Measurements from ENCODE around the gene TMPRSS3.

TMPRSS3 gene

DNA sequence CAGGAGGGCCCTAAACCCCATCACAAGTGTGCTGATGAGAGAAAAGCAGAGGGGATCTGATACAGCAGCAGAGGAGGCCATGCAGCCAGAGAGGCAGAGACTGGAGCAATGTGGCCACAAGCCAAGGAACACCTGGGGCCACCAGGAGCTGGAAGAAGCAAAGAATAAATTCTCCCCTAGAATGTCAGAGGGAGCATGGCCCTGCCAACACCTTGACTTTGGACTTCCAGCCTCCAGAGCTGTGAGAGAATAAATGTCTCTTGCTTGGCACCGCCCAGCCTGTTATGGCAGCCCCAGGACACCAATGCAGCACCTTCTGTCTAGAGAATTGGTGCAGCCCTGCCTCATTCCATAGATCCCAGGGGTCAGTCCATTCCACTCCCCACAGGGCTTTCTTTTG lies 33.2 kb upstream of the TMPRSS3 start:
- DNase-seq (ENCODE audit: low read depth): no peak
- TF ChIP-seq, protein P1, sequence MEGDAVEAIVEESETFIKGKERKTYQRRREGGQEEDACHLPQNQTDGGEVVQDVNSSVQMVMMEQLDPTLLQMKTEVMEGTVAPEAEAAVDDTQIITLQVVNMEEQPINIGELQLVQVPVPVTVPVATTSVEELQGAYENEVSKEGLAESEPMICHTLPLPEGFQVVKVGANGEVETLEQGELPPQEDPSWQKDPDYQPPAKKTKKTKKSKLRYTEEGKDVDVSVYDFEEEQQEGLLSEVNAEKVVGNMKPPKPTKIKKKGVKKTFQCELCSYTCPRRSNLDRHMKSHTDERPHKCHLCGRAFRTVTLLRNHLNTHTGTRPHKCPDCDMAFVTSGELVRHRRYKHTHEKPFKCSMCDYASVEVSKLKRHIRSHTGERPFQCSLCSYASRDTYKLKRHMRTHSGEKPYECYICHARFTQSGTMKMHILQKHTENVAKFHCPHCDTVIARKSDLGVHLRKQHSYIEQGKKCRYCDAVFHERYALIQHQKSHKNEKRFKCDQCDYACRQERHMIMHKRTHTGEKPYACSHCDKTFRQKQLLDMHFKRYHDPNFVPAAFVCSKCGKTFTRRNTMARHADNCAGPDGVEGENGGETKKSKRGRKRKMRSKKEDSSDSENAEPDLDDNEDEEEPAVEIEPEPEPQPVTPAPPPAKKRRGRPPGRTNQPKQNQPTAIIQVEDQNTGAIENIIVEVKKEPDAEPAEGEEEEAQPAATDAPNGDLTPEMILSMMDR (conservative IDR thresholded peaks at IDR 0.05; ENCODE audit: low read length): no peak
- H3K4me3 ChIP-seq (ENCODE audit: low read length): no peak overlapping the region

DNA sequence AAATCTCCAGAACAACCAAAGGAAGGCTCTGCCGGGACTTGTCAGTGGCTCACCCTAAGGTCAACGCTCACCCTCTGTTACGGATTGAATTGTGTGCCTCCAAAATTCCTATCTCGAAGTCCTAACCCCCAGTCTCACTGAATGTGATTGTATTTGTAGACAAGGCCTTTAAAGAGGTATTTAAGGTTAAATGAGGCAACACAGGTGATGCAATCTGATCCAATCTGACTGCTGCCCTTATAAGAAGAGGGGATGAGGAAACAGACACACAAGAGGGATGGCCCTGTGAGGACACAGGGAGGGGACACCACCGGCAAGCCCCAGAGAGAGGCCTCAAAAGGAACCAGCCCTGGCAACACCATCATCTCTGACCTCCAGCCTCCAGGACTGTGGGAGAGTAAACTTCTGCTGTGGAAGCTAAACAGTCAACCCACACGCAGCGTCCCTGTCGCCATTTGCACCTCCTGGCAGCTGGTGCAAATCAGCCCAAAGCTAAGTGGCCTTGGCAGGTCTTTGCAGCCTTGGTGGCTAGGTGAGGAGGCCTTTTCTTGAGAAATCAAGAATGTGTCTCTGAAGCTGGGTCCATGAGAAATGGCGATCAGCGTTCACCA lies 32.1 kb upstream of the TMPRSS3 start:
- no peak overlapping the region for H3K4me3 ChIP-seq (ENCODE audit: low read length)
- TF ChIP-seq, protein P1 (conservative IDR thresholded peaks at IDR 0.05; ENCODE audit: low read length): no peak
- DNase-seq (ENCODE audit: low read depth): no peak

DNA sequence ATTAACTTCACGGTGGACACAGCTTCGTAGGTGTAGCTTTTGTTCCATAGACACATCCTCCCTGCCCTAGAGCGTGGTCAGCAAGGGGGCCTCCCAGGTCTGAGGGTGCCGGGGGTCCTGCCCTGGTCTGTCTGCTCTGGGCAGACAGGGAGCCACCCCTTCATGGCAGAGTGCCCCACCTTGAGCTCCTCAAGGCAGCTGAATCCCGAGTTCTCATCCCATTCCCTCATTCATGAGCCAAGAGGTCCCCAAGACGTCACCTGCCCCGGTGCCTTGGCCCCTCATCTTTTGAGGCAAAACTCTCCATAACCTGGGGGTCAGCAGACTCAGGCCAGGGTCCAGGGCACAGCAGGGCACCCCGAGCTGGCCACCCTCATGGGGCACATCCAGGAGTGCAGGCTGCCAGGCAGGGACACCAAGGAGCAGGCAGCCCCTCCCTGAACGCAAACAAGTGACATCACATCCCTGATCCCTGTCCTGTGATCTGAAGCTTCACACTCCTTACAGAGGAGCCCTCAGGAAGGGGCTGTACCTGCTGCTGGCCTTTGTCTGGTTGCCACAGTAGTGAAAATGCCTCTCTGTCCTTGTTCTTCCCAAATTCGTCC lies 31.1 kb upstream of the TMPRSS3 start:
- no peak for DNase-seq (ENCODE audit: low read depth)
- no peak overlapping the region for H3K4me3 ChIP-seq (ENCODE audit: low read length)
- TF ChIP-seq, protein P1 (conservative IDR thresholded peaks at IDR 0.05; ENCODE audit: low read length): no peak

DNA sequence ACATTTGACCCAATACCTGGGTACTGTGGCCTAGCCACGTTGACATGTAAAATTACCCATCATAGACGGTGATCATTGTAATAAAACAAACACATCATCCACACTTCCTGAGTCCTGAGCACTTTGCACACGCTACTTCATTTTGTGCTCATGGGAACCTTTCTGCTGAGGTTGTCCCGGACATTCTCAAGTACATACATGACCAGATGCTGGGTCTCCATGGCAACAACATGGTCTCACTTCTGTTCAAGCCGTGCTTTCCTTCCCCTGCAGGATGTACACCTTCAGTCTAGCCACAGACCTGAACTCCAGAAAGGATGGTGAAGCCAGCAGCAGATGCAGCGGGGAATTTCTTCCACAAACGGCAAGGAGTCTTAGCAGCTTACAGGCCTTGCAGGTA lies 30.6 kb upstream of the TMPRSS3 start:
- DNase-seq (ENCODE audit: low read depth): no peak
- no peak overlapping the region for H3K4me3 ChIP-seq (ENCODE audit: low read length)
- TF ChIP-seq, protein P1 (conservative IDR thresholded peaks at IDR 0.05; ENCODE audit: low read length): no peak

DNA sequence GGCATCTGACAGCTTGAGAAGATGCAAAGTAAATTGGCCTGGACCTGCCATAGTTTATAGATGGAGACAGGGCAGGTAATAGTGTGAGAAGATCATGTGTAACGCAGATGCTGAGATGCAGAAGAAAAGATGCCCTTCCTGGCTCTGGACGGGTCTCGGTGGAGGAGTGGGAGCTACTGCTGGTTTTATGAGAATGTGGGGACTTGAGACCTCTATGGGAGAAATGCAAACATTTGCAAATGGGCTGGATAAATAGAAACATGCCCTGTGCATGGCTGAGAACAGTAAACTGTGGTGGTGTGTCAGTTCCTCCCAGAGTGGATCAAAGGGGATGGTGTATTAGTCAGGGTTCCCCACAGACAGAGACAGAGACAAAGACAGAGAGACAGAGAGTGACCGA lies 29.7 kb upstream of the TMPRSS3 start:
- no peak overlapping the region for H3K4me3 ChIP-seq (ENCODE audit: low read length)
- TF ChIP-seq, protein P1 (conservative IDR thresholded peaks at IDR 0.05; ENCODE audit: low read length): no peak
- no peak for DNase-seq (ENCODE audit: low read depth)

DNA sequence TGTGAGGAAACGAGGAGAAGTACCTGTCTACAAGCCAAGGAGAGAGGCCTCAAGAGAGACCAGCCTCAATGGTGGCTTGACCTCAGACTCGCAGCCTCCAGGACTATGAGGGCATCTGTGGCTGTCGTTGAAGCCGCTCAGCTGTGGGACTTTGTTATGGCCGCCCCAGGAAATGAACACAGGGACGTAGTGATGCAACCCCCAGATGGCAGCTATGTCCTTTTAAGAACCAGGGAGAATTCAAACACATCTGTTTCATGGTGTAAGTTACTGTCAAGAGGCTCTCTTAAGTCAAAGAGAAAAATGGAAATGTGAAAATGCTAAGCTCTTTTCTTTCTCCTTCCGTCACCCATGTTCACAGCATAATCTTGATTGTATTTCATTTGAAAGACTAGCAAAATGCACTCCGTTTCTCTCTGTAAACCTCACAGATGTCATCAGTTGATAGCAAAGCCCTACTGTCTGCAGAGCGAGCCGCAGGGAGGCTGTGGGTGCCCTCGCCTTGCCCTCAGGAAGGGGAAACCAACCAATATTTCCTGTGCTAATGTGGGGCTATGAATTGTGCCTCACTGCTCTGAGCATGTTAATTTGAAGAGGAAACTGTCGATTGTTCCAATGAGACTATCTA lies 29.2 kb upstream of the TMPRSS3 start:
- TF ChIP-seq, protein P1 (conservative IDR thresholded peaks at IDR 0.05; ENCODE audit: low read length): no peak
- H3K4me3 ChIP-seq (ENCODE audit: low read length): no peak overlapping the region
- no peak for DNase-seq (ENCODE audit: low read depth)

DNA sequence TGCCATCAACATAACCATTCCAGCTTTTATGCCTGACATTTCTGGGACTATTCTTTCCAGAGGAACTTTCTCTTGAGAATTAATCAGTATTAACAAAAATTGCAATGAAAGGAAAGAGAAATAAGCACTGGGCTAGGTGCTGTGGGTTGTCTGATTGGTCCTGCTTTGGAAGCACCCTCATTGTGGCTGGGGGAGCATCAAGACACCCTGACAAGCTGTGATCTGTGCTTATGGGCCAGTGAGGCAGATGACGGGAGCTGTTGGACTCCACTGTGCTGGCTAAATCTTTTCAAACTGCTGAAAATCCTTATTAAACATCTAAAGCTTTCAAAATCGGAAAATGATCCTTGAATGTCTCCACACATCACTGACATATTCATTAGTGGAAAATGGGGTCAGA lies 27.8 kb upstream of the TMPRSS3 start:
- TF ChIP-seq, protein P1 (conservative IDR thresholded peaks at IDR 0.05; ENCODE audit: low read length): no peak
- DNase-seq (ENCODE audit: low read depth): no peak
- H3K4me3 ChIP-seq (ENCODE audit: low read length): no peak overlapping the region

Measured in AG10803 (cell line).